SH-SY5Y (cell line): Measurements from ENCODE around the gene CTBP2.

Experiments used
- GATA2 ChIP-seq: IDR thresholded peaks from 2 replicates; pipeline ENCODE4 v1.6.1; 2011; ENCODE audit warnings: mild to moderate bottlenecking, low read depth, low read length
- GATA3 ChIP-seq: IDR thresholded peaks from 2 replicates; pipeline ENCODE4 v1.6.1; 2011; ENCODE audit warnings: low read depth, mild to moderate bottlenecking, low read length, moderate library complexity

DNA sequence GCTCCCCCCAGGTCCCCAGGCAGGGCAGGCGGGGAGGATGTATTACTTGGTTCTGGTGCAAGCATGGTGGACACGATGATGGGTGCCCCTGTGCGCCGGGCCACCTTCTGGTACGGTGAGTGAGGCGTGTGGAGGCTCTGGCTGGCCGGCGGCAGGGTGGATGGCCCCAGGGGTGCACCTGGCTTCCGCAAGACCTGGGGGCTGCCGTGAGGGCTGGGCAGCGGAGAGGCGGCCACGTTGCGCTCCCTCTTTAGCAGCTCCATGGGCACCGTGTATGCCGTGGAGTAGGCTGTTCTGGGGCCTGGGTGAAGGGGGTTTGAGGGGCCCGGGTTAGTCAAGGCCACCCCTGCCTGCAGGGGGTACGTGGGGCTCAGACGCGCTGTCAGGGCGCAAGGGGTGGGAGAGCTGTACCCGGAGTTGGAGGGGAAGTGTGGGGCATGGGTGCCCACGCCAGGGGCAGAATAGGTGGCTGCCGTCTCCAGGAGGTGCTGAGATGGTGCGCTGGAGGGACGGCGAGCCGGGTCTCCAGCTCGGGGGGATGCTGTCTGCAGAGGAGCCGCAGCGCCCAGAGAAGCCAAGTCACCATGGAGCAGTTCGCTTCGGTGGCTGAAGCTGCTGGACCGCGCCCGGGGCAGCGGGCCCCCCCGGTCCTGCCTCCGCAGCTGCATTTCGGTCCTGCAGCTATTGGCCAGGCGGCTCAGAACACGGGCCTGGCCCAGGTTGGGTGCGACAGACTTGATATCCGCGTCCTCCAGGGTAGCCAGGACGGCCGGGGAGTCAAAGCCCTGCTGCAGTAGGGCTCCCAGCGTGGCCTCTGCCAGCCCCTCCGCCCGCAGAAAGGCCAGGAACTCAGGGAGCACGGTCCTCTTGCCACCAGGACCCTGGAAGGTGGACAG is 134.1 kb downstream of the CTBP2 start:
- TF ChIP-seq GATA2 (no peak), GATA3 (no peak)
